CD4-positive, alpha-beta memory T cell (primary cell): ENCODE data around the gene DYNLT2. TPM values are rescaled to one million over a fixed set of nuclear protein-coding genes. Genes with fewer than 3 reads are reported as not detected.

ENCODE experiments used
- CTCF ChIA-PET: fragments of 350-600 bp; sonication (Branson Sonifier 250); formaldehyde crosslinking; loops from one replicate; lab custom pipeline; 2021; ENCODE audit warnings: inconsistent platforms; ENCODE audit not compliant: partially characterized antibody; lab: Charles Lee
- POLR2A ChIA-PET: fragments of 350-600 bp; sonication (Branson Sonifier 250); formaldehyde crosslinking; loops from one replicate; lab custom pipeline; 2021; ENCODE audit not compliant: partially characterized antibody; lab: Charles Lee
- DNase-seq, 5 donors: peaks; one replicate each; pipeline versions ENCODE4 v3.0.0 to v3.0.0-alpha.2; 2020 to 2022; ENCODE audit warnings: mixed read lengths in 1 of 5
- H3K27ac ChIP-seq: one replicate; pipeline ENCODE4 v1.7.0; 2013; ENCODE audit warnings: low read depth, low read length
- H3K27me3 ChIP-seq: 2 replicates; pipeline ENCODE4 v1.7.0; 2013; ENCODE audit warnings: mild to moderate bottlenecking, low read length, moderate library complexity; ENCODE audit not compliant: insufficient read depth
- H3K36me3 ChIP-seq: 2 replicates; pipeline ENCODE4 v1.7.0; 2013; ENCODE audit warnings: mild to moderate bottlenecking, low read length, moderate library complexity; ENCODE audit not compliant: insufficient read depth
- H3K4me1 ChIP-seq: 2 replicates; pipeline ENCODE4 v1.7.0; 2013; ENCODE audit warnings: mild to moderate bottlenecking, low read length, moderate library complexity; ENCODE audit not compliant: insufficient read depth
- H3K4me3 ChIP-seq, 2 donors: one replicate each; pipeline ENCODE4 v1.7.0; 2013; ENCODE audit warnings: low read length in 2 of 2, mild to moderate bottlenecking in 1 of 2
- H3K9me3 ChIP-seq, 2 donors: one replicate each; pipeline ENCODE4 v1.7.0; 2013; ENCODE audit warnings: low read length in 2 of 2, control low read depth in 1 of 2; ENCODE audit not compliant: control insufficient read depth in 1 of 2
- H3K27ac Mint-ChIP-seq, 7 donors: one replicate each; pipeline ENCODE4 v1.8.0; 2020 to 2021; ENCODE audit warnings: mixed read lengths in 7 of 7, mild to moderate bottlenecking in 6 of 7, inconsistent platforms in 3 of 7, moderate library complexity in 3 of 7
- H3K27me3 Mint-ChIP-seq, 2 donors: one replicate each; pipeline ENCODE4 v1.8.0; 2020 to 2021; ENCODE audit warnings: mixed read lengths in 2 of 2
- H3K36me3 Mint-ChIP-seq, 2 donors: one replicate each; pipeline ENCODE4 v1.8.0; 2020 to 2021; ENCODE audit warnings: mixed read lengths in 2 of 2, inconsistent platforms in 1 of 2, mild to moderate bottlenecking in 1 of 2
- H3K4me1 Mint-ChIP-seq, 4 donors: one replicate each; pipeline ENCODE4 v1.8.0; 2020 to 2021; ENCODE audit warnings: mixed read lengths in 4 of 4, mild to moderate bottlenecking in 1 of 4
- H3K4me3 Mint-ChIP-seq, 8 donors: one replicate each; pipeline ENCODE4 v1.8.0; 2020 to 2021; ENCODE audit warnings: mixed read lengths in 8 of 8, mild to moderate bottlenecking in 7 of 8, moderate library complexity in 6 of 8, inconsistent platforms in 3 of 8
- H3K9me3 Mint-ChIP-seq, 8 donors: one replicate each; pipeline ENCODE4 v1.8.0; 2020 to 2021; ENCODE audit warnings: mixed read lengths in 8 of 8, mild to moderate bottlenecking in 5 of 8, inconsistent platforms in 3 of 8, moderate library complexity in 1 of 8
- intact Hi-C: fragments of 100-400 bp; cut with micrococcal nuclease; formaldehyde crosslinking; loops from one replicate; pipeline ENCODE4 v1.15.1; 2023
- polyA plus RNA-seq, 2 donors: library from polyadenylated mRNA; unstranded; fragments of 300-500 nt; fragmentation: Illumina TruSeq; gene quantifications; one replicate each; pipeline ENCODE4 v1.2.3, GENCODE V29; 2021
- total RNA-seq, 2 experiments: library from RNA; stranded (reverse); gene quantifications; one replicate each; pipeline ENCODE4 v1.2.3, GENCODE V29; 2021

DYNLT2 gene
- total and polyA plus RNA-seq, 4 experiments from 2014 or later = 0.56 to 6.9 (median 3.0) TPM

GRCh38 chr6:169692516-169692915, 58.9 kb downstream of the DYNLT2 start:
- CTCF ChIA-PET = interaction anchor here (0.8 kb wide), 2 partner anchors 9 to 22 kb away, joined by 3 read pairs; no protein-coding TSS in a partner anchor

GRCh38 chr6:169691260-169691659, 60.1 kb downstream of the DYNLT2 start:
- Histone ChIP-seq H3K4me1 (no peaks in the 10 kb centered on the region), H3K36me3 (no peaks in the 10 kb centered on the region), H3K27ac (no peak overlapping the region), H3K9me3 (no peaks in the 10 kb centered on the region), H3K4me3 (no peak overlapping the region), H3K27me3 (no peaks in the 10 kb centered on the region)
- peaks cover 0 to 18% (median 13%) of the 10 kb centered on the region in 8 donors for H3K9me3 Mint-ChIP-seq
- peaks cover 41 to 71% of the 10 kb centered on the region in 2 donors for H3K36me3 Mint-ChIP-seq
- DNase-seq = no peak
- no peak overlapping the region for H3K27ac Mint-ChIP-seq
- peaks cover 0 to 6% (median 2%) of the 10 kb centered on the region in 4 donors for H3K4me1 Mint-ChIP-seq
- no peak overlapping the region for H3K4me3 Mint-ChIP-seq
- no peaks in the 10 kb centered on the region for H3K27me3 Mint-ChIP-seq
- intact Hi-C loops = no loop called here
- CTCF ChIA-PET = no interaction called here
- POLR2A ChIA-PET = interaction anchor here (2.0 kb wide), 1 partner anchor 10 kb away, joined by 11 read pairs; the partner anchor contains the start of genes C6orf120 and WDR27

More at GRCh38 chr6:169692516-169692915, 58.9 kb downstream of the DYNLT2 start:
- Mint-ChIP-seq H3K4me3 (no peak overlapping the region), H3K36me3 (peaks cover 30 to 60% of the 10 kb centered on the region in 2 donors), H3K9me3 (peaks cover 0 to 13% (median 7%) of the 10 kb centered on the region in 8 donors), H3K4me1 (peaks cover 0 to 6% (median 2%) of the 10 kb centered on the region in 4 donors), H3K27me3 (no peaks in the 10 kb centered on the region), H3K27ac (no peak overlapping the region)
- Histone ChIP-seq H3K27ac (no peak overlapping the region), H3K27me3 (no peaks in the 10 kb centered on the region), H3K4me1 (no peaks in the 10 kb centered on the region), H3K4me3 (no peak overlapping the region), H3K9me3 (no peaks in the 10 kb centered on the region), H3K36me3 (no peaks in the 10 kb centered on the region)
- no peak for DNase-seq
- POLR2A ChIA-PET = interaction anchor here (2.0 kb wide), 1 partner anchor 9 kb away, joined by 11 read pairs; the partner anchor contains the start of genes C6orf120 and WDR27
- intact Hi-C loops = no loop called here

Other genes with a start within 250 kb of the DYNLT2 start
- gene WDR27, start 49.5 kb downstream of the DYNLT2 start, total RNA-seq = 10 to 100 TPM; 73.0 to 82.8 TPM
- gene WDR27, start 49.5 kb downstream of the DYNLT2 start, polyA plus RNA-seq = 1 to 10 TPM; 5.9 to 6.7 TPM
- 10 to 100 TPM; 32.9 to 35.9 TPM for gene C6orf120, start 49.4 kb downstream of the DYNLT2 start, total RNA-seq
- gene C6orf120, start 49.4 kb downstream of the DYNLT2 start, polyA plus RNA-seq = 10 to 100 TPM in 1 of 2 donors, 1 to 10 TPM in 1; 8.3 to 11.0 TPM
- gene PHF10, start 27.1 kb downstream of the DYNLT2 start, total RNA-seq = 100 to 1,000 TPM; 106 to 108 TPM
- gene PHF10, start 27.1 kb downstream of the DYNLT2 start, polyA plus RNA-seq = 10 to 100 TPM; 17.5 to 24.0 TPM
- gene ERMARD, start 50 bp upstream of the DYNLT2 start, total RNA-seq = 10 to 100 TPM; 33.4 to 41.4 TPM
- gene ERMARD, start 50 bp upstream of the DYNLT2 start, polyA plus RNA-seq = 10 to 100 TPM; 11.0 to 11.9 TPM